GM12892 (cell line): Measurements from ENCODE around the gene OPRL1.

Source experiments
- POLR2A ChIP-seq: IDR thresholded peaks from 2 replicates; pipeline ENCODE4 v1.6.1; 2011; ENCODE audit warnings: low read depth, low read length, control low read depth
- TAF1 ChIP-seq: IDR thresholded peaks from 2 replicates; pipeline ENCODE4 v1.6.1; 2011; ENCODE audit warnings: low read depth, mild to moderate bottlenecking, control low read depth, low read length, borderline replicate concordance

DNA sequence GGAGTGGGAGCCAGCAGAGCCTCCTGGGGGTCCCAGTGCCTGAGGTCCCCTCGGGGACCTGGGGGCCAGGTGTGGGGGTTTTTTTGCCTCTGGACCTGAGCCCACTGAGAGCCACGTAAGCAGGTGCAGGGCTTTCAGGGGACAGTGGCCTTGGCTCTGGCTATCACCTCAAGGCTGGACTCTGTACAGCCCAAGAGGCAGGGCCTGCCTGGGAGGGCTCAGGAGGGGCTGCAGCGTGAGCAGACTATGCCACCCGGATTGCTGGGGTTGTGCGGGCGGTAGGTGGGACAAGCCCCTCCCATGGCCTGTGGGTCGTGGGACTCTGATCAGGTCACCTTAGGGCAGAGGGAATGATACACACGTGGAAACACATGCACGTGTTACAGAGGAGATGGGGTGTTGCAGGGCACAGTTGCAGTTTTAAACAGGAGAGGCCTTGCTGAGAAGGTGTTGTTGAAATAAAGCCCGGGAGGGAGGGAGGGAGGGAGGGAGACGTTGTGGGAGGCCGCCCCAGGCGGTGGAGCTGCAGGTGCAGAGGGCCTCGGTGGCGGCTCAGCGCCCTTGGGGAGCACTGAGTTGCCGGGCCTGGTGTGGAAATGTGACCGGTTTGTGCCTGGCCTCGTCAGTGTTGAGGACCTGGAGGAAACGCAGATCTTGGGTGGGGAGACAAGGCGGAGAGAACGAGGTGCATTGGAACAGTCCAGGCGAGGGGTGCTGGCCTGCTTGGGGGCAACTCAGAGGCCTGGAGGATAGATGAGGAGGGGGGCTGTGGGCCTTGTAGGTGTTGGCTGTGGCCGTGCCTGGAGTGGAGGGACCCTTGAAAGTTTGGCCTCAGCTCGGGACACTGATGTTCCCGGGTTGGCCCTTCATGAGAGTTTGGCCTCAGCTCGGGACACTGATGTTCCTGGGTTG is 14.6 kb upstream of the OPRL1 start:
- TF ChIP-seq POLR2A (no peak), TAF1 (no peak)
